ENCODE measurements around the gene ELL.

- TF ChIP-seq ARNTL (CRISPR knock-in tag; IDR thresholded peaks at IDR 0.05; ENCODE audit: borderline replicate concordance, low read depth) (no peak), CREB5 (CRISPR knock-in tag; IDR thresholded peaks at IDR 0.05; ENCODE audit: low read depth) (no peak), CSDC2 (CRISPR knock-in tag; IDR thresholded peaks at IDR 0.05) (no peak), ZFP30 (CRISPR knock-in tag; IDR thresholded peaks at IDR 0.05) (no peak), POU6F1 (CRISPR knock-in tag; IDR thresholded peaks at IDR 0.05; ENCODE audit: borderline replicate concordance, low read depth) (no peak), BACH2 (CRISPR knock-in tag; IDR thresholded peaks at IDR 0.05; ENCODE audit: borderline replicate concordance) (no peak), ESRRG (CRISPR knock-in tag; IDR thresholded peaks at IDR 0.05) (no peak), PATZ1 (CRISPR knock-in tag; IDR thresholded peaks at IDR 0.05; ENCODE audit: borderline replicate concordance) (no peak), GLIS3 (CRISPR knock-in tag; IDR thresholded peaks at IDR 0.05) (no peak), ZFP3 (CRISPR knock-in tag; IDR thresholded peaks at IDR 0.05) (no peak), OSR1 (CRISPR knock-in tag; IDR thresholded peaks at IDR 0.05) (no peak), TSHZ2 (CRISPR knock-in tag; IDR thresholded peaks at IDR 0.05) (no peak)
Measured at GRCh38 chr19:18440936-18441803, 80.7 kb downstream of the ELL start.

Data from SK-N-SH treated with all-trans-retinoic acid at 6 μM for 48 hours (cell line).